Neural crest cell (in vitro differentiated cells): ENCODE data around the gene TUBGCP2. TPM values are rescaled to one million over a fixed set of nuclear protein-coding genes. Genes with fewer than 3 reads are reported as not detected.

ENCODE experiments used
- DNase-seq: peaks from one replicate; pipeline ENCODE4 v3.0.0; 2021; ENCODE audit warnings: low read depth, mixed read lengths, low spot score
- H3K27ac Mint-ChIP-seq: one replicate; pipeline ENCODE4 v1.8.0; 2021; ENCODE audit warnings: mild to moderate bottlenecking, mixed read lengths; ENCODE audit not compliant: unreplicated experiment
- H3K27me3 Mint-ChIP-seq: 2 replicates; pipeline ENCODE4 v1.8.0; 2021; ENCODE audit warnings: low read depth, mild to moderate bottlenecking, mixed read lengths
- H3K36me3 Mint-ChIP-seq: 2 replicates; pipeline ENCODE4 v1.8.0; 2021; ENCODE audit warnings: low read depth, mild to moderate bottlenecking, mixed read lengths
- H3K4me1 Mint-ChIP-seq: 2 replicates; pipeline ENCODE4 v1.8.0; 2021; ENCODE audit warnings: mixed read lengths
- H3K4me3 Mint-ChIP-seq: one replicate; pipeline ENCODE4 v1.8.0; 2021; ENCODE audit warnings: mild to moderate bottlenecking, mixed read lengths
- H3K9me3 Mint-ChIP-seq: 2 replicates; pipeline ENCODE4 v1.8.0; 2021; ENCODE audit warnings: mixed read lengths
- total RNA-seq: library from RNA; stranded (reverse); gene quantifications from 2 replicates; pipeline ENCODE4 v1.2.1, GENCODE V29; 2021
- TF ChIP-seq, protein P1 (sequence below): fragments of 200-600 bp; sonication (generic); conservative IDR thresholded peaks from 2 replicates; pipeline ENCODE4 v1.5.0; 2021; ENCODE audit warnings: antibody characterized with exemption, mild to moderate bottlenecking

The TUBGCP2 gene
- total RNA-seq, 1 donor from 2014 or later, result 70.0 TPM

DNA sequence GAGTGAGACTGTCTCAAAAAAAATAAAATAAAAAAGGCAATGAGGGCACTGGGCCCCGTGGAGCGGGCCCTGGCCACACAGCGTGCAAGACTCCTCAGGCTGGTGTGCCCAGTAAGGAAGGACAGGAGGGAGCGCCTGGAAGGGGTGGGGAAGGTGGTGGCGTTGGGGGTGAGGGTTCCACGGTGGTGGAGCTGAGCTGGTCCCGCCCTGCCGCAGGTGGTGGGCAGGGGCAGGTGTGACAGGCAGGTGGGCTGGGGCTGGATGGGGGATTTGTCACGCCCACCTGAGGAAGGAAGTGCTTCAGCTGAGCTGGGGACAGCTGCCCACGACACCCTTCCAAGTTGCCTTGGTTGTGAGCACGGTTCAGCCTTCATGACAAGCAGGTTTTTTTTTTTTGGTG lies 37.7 kb upstream of the TUBGCP2 start:
- peaks cover 9% of the 10 kb centered on the region for H3K4me1 Mint-ChIP-seq
- H3K27me3 Mint-ChIP-seq, result peaks cover 28% of the 10 kb centered on the region
- peaks cover 6% of the 10 kb centered on the region for H3K9me3 Mint-ChIP-seq
- H3K4me3 Mint-ChIP-seq, result peak overlapping the region; percentile 38
- H3K27ac Mint-ChIP-seq, result no peak overlapping the region
- DNase-seq, result no peak
- H3K36me3 Mint-ChIP-seq, result peaks cover 2% of the 10 kb centered on the region
- TF ChIP-seq, protein P1, sequence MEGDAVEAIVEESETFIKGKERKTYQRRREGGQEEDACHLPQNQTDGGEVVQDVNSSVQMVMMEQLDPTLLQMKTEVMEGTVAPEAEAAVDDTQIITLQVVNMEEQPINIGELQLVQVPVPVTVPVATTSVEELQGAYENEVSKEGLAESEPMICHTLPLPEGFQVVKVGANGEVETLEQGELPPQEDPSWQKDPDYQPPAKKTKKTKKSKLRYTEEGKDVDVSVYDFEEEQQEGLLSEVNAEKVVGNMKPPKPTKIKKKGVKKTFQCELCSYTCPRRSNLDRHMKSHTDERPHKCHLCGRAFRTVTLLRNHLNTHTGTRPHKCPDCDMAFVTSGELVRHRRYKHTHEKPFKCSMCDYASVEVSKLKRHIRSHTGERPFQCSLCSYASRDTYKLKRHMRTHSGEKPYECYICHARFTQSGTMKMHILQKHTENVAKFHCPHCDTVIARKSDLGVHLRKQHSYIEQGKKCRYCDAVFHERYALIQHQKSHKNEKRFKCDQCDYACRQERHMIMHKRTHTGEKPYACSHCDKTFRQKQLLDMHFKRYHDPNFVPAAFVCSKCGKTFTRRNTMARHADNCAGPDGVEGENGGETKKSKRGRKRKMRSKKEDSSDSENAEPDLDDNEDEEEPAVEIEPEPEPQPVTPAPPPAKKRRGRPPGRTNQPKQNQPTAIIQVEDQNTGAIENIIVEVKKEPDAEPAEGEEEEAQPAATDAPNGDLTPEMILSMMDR, result no peak

DNA sequence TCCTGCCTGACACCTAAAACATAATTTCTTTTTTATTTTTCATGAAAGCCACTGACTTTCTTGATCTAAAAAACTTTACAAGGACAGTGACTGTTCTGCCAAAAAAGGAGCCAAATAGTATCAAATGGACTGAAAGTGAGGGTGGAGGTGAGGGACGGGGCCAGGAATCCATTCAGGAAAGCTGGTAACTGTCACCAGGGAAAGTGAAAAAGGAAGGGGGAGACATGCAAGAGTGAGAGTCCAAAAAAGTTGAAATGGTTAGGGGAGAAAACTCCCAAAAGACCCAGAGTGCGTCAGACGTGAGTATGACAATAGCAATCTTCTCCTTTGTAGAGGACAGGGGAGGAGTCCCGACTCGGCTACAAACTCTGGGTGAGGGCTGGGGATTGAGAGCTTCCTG lies 35.6 kb upstream of the TUBGCP2 start:
- Mint-ChIP-seq H3K4me3 (no peak overlapping the region), H3K36me3 (peaks cover 2% of the 10 kb centered on the region), H3K4me1 (peaks cover 8% of the 10 kb centered on the region), H3K27me3 (peaks cover 31% of the 10 kb centered on the region), H3K9me3 (peaks cover 6% of the 10 kb centered on the region), H3K27ac (no peak overlapping the region)
- TF ChIP-seq, protein P1, result no peak
- no peak for DNase-seq

DNA sequence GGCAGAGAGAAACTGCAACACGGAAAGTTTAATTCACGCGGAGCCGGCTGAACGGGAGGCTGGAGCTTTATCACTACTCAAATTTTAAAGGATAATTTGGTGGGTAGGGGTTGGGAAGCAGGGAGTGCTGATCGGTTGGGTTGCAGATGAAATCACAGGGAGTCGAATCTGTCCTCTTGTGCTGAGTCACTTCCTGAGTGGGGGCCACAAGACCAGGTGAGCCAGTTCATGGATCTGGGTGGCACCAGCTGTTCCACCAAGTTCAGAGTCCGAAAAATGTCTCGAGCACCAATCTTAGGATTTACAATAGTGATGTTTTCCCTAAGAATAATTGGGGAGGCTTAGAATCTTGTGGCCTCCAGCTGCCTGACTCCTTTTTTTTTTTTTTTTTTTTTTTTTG lies 34.9 kb upstream of the TUBGCP2 start:
- Mint-ChIP-seq H3K36me3 (no peaks in the 10 kb centered on the region), H3K9me3 (peaks cover 6% of the 10 kb centered on the region), H3K27ac (no peak overlapping the region), H3K27me3 (peaks cover 28% of the 10 kb centered on the region), H3K4me1 (peaks cover 4% of the 10 kb centered on the region), H3K4me3 (no peak overlapping the region)
- TF ChIP-seq, protein P1, result no peak
- DNase-seq, result no peak

DNA sequence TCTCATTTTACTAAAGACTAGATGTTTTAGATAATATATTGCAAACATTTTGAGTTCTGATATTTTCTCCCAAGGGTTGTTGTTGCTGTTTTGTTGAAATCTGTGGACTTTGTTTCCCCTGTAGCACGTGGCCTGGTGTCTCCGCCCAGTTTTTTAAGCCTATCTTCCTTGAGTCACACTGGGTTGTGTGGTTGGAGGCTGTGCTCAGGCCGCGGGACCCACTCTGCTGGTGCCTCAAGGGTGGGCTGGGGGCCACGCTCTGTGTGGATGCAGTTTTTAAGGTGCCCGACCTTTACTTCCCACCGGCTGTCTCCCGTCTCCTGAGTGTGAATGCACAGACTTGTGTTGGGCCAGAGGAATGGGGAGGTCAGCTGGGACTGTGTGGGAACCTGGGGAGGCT lies 34.3 kb upstream of the TUBGCP2 start:
- TF ChIP-seq, protein P1, result no peak

DNA sequence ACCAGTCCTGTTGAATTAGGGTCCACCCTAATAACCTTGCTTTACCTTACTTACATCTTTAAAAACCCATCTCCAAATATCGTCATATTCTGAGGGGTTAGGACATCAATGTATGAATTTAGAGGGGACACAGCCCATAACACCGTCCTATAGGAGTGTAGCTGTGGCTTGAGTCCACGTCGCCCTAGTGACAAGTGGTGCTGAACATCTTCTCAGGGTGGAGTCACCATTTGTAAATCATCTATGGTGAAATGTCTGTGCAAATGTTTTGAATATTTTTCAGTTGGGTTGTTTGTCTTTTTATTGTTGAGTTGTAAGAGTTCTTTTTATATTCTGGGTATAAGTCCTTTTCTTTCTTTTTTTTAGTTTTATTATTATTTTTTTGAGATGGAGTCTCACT lies 33.3 kb upstream of the TUBGCP2 start:
- TF ChIP-seq, protein P1, result no peak
- Mint-ChIP-seq H3K27me3 (peaks cover 28% of the 10 kb centered on the region), H3K9me3 (peaks cover 6% of the 10 kb centered on the region), H3K36me3 (no peaks in the 10 kb centered on the region), H3K4me1 (peaks cover 4% of the 10 kb centered on the region), H3K4me3 (peak overlapping the region; percentile 28), H3K27ac (no peak overlapping the region)
- DNase-seq, result no peak

More for the DNA sequence above, 34.3 kb upstream of the TUBGCP2 start:
- Mint-ChIP-seq H3K4me1 (peaks cover 4% of the 10 kb centered on the region), H3K4me3 (no peak overlapping the region), H3K36me3 (no peaks in the 10 kb centered on the region), H3K27me3 (peaks cover 28% of the 10 kb centered on the region), H3K9me3 (peaks cover 6% of the 10 kb centered on the region), H3K27ac (no peak overlapping the region)
- no peak for DNase-seq
